GM21737 (cell line): ENCODE data around the gene AGBL1.

Experiments used
- ATAC-seq: cut with Tn5 transposase; IDR thresholded peaks from one replicate; pipeline ENCODE4 v1.9.1; 2021; ENCODE audit warnings: mild to moderate bottlenecking, moderate library complexity; ENCODE audit not compliant: unreplicated experiment

AGBL1 gene

GRCh38 chr15:86689006-86689405 is 609.3 kb downstream of the AGBL1 start:
- ATAC-seq: no peak

GRCh38 chr15:86690566-86690965 is 610.9 kb downstream of the AGBL1 start:
- ATAC-seq: no peak

GRCh38 chr15:86691091-86691663 is 611.5 kb downstream of the AGBL1 start:
- ATAC-seq: no peak

- ATAC-seq: no peak
Observed at GRCh38 chr15:86700864-86701610, 621.4 kb downstream of the AGBL1 start.

- ATAC-seq: no peak
Observed at GRCh38 chr15:86701611-86701963, 621.9 kb downstream of the AGBL1 start.

- ATAC-seq: no peak
Observed at GRCh38 chr15:86706813-86707212, 627.1 kb downstream of the AGBL1 start.

DNA sequence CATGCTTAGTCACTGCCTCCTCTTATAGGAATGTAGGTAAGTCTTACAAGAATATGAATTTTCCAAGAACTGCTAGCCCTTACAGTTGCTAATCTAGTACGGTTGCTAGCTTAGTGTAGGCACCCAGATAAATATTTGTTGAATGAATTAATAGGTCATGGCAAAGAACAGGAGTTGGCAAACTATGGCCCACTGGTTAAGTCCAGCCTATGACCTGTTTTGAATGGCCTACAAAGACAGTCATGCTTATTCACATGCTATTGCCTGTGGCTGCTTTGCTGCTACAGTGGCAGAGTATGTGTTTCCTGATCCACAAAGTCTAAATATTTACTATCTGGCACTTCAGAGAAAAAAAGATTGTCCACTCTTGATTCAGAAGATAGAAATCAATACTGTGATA is 631.8 kb downstream of the AGBL1 start:
- ATAC-seq: no peak

DNA sequence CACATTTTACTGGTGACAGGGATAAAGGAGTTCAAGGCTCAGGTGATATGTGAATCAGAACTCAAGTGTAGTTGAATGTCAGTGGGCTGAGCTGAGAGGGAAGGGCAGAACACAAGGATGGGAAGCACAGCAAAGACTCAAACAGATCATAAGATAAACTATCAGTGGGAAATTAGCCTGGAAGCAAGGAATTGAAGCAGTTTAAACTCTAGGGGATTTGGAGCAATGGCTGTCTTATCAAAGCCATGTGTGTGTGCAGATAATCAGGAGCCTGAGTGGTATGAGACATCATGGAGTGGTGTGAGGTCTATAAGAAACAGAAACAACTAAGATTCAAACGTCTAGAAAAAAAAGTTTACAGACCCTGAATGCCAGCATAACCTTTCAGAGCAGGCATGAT is 634.6 kb downstream of the AGBL1 start:
- no peak for ATAC-seq

- no peak for ATAC-seq
Observed at GRCh38 chr15:86725628-86726027, 646.0 kb downstream of the AGBL1 start.

- ATAC-seq: no peak
Observed at GRCh38 chr15:86735247-86736040, 655.8 kb downstream of the AGBL1 start.

GRCh38 chr15:86741917-86742316 is 662.2 kb downstream of the AGBL1 start:
- ATAC-seq: no peak

DNA sequence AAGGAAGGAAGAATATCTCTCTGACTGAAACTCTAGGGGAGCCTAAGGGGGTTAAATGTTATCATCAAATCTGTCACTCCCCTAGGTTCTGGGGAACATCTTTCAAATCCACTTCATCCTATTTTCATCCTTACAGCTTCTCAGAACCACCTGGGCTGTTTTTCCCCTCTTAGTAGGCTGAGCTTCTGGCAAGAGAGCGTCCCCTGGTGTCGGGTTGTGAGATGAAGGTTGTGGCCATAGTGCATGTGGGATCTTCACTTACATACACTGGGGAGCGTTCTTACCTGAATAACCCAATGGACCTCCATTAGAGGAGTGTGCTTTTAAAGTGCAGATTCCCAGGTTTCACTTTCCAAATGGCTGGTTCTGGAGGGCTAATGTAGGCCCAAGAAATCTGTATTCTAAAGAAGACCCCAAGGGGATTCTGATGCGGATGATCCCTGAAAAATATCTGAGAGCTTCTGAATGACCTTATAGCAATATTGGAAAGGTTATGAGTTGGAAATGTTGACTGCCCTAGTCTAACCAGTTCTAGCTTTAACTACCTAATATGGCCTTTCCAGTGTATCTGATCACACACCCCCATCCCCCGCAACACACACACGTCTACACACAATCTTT is 663.7 kb downstream of the AGBL1 start:
- no peak for ATAC-seq

GRCh38 chr15:86744198-86744780 is 664.6 kb downstream of the AGBL1 start:
- ATAC-seq: no peak

DNA sequence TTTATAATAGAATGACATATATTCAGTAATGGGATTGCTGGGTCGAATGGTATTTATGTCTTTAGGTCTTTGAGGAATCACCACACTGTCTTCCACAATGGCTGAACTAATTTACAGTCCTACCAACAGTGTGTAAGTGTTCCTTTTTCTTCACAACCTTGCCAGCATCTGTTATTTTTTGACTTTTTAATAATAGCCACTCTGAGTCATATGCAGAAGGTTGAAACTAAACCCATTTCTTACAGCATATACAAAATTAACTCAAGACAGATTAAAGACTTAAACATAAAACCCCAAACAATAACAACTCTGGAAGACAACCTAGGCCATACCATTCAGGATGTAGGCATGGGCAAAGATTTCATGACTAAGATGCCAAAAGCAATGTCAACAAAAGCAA is 671.4 kb downstream of the AGBL1 start:
- ATAC-seq: no peak

- ATAC-seq: no peak
Observed at GRCh38 chr15:86754846-86755245, 675.2 kb downstream of the AGBL1 start.

GRCh38 chr15:86756688-86757087 is 677.0 kb downstream of the AGBL1 start:
- no peak for ATAC-seq

GRCh38 chr15:86759800-86760523 is 680.3 kb downstream of the AGBL1 start:
- no peak for ATAC-seq

DNA sequence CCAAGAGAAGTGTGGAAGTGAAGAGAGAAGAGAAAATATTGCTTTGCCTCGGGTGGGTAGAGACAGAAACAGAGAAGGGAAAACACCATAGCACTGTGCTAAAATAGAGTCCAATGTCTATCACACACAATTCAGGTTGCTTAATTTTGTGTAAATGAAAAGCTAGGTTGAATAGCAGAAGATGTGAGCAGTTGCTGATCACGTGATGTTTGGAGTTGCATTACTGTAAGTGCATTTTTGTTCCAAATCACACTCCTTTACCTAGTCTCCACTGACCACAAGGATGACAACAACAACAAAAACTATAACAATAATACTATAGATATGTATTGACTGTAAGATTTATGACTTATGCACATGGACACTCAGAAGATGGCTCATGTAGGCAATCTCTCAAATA is 683.2 kb downstream of the AGBL1 start:
- no peak for ATAC-seq

DNA sequence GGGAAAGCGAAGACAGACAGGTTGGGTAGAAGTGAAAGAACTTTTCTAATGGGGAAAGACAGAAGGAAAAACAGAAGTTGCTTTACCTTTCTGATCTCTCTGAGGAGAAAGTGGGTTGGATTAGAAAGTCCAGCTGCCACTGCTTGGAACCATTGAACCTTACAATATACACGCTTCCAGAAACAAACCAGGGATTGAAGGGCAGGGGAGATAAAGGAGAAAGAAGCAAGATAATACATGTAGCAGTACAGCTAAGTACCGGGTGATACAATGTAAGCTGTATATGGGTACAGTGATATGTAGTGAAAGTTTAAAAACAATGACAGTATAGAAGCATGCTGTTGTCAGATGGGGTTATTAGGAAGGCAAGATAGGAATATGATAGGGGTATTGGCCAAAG is 684.4 kb downstream of the AGBL1 start:
- ATAC-seq: no peak

DNA sequence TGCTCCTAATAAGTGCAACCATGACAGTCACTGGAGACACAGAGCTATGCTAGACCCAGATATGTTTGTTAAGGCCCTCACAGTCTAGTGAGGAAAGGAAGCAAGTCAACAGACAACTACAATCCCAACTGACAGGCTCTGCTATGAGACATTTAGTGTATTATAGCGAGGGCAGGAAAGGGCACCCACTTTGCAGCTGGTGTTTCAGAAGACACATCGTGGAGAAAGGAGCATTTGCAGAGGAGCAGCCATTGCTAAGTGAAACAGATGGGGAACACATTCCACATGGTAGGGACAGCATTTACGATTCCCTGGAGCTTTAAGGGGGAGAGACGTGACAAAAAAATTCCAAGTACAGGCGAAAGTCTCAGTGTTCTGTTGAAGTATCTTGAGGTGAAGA is 685.6 kb downstream of the AGBL1 start:
- ATAC-seq: no peak
